ENCODE data around the gene ADD2.

Gene ADD2

DNA sequence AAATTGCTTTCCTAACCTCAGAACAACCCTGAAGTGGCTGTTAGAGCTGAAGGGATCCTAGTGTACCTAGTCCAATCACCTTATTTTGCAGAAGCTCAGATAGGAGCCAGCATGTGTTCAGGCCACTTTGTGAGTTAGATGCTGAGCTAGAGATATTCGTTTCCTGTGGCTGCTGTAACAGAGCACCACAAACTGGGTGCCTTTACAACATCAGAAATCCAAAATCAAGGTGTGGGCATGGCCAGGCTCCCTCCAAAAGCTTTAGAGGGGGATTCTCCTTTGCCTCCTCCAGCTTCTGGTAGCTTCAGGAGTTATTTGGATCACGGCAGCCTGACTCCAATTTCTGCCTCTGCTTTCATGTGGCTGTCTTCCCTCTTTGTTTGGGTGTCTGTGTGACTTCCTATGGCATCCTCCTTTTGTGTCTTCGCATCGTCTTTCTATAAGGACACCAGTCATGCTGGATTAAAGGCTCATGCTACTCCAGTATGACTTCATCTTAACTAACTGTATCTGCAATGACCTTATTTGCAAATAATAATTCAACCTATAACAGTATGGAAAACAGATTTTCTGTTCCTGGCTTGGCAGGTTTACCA, 128.1 kb downstream of the ADD2 start:
- no peak overlapping the region for H3K4me3 ChIP-seq (ENCODE audit: low read depth, low read length)
- TF ChIP-seq, protein P1, sequence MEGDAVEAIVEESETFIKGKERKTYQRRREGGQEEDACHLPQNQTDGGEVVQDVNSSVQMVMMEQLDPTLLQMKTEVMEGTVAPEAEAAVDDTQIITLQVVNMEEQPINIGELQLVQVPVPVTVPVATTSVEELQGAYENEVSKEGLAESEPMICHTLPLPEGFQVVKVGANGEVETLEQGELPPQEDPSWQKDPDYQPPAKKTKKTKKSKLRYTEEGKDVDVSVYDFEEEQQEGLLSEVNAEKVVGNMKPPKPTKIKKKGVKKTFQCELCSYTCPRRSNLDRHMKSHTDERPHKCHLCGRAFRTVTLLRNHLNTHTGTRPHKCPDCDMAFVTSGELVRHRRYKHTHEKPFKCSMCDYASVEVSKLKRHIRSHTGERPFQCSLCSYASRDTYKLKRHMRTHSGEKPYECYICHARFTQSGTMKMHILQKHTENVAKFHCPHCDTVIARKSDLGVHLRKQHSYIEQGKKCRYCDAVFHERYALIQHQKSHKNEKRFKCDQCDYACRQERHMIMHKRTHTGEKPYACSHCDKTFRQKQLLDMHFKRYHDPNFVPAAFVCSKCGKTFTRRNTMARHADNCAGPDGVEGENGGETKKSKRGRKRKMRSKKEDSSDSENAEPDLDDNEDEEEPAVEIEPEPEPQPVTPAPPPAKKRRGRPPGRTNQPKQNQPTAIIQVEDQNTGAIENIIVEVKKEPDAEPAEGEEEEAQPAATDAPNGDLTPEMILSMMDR (IDR thresholded peaks at IDR 0.05; ENCODE audit: borderline replicate concordance, insufficient read depth, low read depth, low read length) = no peak

DNA sequence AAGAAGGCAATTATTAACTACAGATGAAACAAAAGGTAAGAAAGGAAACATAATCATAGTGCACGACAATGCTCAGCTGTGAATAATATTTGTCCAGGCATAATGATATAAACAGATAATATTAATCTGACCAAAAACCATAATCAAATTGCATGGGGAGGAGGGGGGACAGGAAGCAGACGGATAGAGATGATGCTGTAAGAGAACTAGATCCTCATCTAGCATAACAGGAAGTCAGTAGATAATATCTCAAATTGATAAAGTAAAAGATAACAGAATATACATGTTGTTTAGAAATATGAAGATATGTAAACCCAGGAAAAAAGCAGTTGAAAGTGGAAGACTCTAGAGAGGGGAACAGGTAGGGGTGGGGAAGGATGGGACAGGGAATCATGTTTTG, 129.4 kb downstream of the ADD2 start:
- TF ChIP-seq, protein P1 (IDR thresholded peaks at IDR 0.05; ENCODE audit: borderline replicate concordance, insufficient read depth, low read depth, low read length) = no peak
- H3K4me3 ChIP-seq (ENCODE audit: low read depth, low read length) = no peak overlapping the region

DNA sequence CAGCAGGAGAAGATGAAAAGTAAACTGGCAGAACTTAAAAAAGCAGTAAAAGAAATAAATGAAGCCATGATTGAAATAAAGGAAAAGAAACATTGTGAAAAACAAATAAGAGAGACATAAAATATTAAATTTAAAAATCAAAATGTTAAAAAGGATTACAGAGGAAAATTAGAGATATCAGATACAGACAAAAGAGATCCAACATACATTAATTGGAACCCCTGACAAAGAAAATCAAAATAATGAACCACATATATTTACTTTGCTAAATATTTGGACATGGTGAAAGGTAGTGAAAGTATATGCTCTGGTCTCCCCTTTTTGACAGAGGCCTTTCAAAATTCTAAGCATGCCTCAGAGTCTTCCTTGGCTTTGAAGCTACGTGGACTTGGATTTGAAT, 134.5 kb downstream of the ADD2 start:
- TF ChIP-seq, protein P1 (IDR thresholded peaks at IDR 0.05; ENCODE audit: borderline replicate concordance, insufficient read depth, low read depth, low read length) = no peak
- H3K4me3 ChIP-seq (ENCODE audit: low read depth, low read length) = no peak overlapping the region

DNA sequence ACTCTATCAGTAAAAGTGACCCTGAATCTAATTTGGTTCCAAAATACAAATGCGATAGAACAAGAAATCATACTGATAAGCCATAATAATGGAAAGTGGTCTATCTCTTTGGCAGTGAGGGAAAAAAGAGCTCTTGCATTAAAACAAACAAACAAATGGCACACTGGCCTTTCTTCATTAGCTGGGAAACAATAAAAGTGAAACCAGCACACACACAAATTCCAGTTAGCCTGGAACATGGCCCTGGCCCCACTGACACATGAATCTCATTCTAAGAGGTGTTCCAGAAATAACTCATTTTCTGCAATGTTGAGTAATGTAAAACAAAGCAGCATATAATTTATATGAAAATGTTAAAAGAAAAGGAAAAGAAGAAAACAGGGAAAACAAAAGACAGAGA, 135.0 kb downstream of the ADD2 start:
- TF ChIP-seq, protein P1 (IDR thresholded peaks at IDR 0.05; ENCODE audit: borderline replicate concordance, insufficient read depth, low read depth, low read length) = no peak
- H3K4me3 ChIP-seq (ENCODE audit: low read depth, low read length) = no peak overlapping the region

DNA sequence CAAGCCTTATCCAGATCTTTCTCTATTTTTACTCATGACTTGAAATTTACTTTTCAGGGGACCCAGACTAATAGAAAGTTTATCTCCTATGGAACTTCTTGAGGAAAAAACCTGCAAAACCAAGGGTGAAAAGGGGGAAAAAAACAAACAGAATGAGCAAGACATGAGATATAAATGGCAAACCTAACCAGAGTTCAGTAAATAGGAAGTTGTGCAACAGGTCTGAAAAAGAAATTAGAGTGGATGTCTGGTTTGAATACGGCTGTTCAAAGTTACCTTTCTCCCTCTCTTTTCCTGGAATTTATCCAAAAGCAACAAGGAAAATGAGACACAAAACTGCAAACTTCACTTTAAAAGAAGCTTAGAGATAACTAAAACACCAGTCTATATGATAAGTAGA, 135.6 kb downstream of the ADD2 start:
- H3K4me3 ChIP-seq (ENCODE audit: low read depth, low read length) = no peak overlapping the region
- TF ChIP-seq, protein P1 (IDR thresholded peaks at IDR 0.05; ENCODE audit: borderline replicate concordance, insufficient read depth, low read depth, low read length) = no peak

DNA sequence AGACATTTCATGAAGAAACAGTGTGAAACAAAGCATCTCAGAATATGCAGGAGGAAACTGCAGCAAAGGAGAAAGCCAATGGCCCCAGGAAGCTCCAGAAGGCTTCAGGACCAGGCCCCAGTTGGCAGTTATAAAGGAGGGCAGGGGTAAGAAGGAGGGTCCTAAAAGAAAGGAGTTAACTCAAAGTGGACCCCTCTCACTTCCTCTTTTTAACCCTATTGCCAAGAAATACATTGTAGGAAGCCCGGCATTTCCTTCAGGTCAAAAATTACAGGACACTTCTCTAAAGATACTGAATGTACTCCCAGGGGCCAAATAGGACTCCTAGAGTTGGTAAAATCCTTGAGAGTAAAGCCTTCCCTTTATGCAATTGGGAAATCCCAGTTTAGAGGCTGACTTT, 137.2 kb downstream of the ADD2 start:
- TF ChIP-seq, protein P1 (IDR thresholded peaks at IDR 0.05; ENCODE audit: borderline replicate concordance, insufficient read depth, low read depth, low read length) = no peak
- H3K4me3 ChIP-seq (ENCODE audit: low read depth, low read length) = no peak overlapping the region

DNA sequence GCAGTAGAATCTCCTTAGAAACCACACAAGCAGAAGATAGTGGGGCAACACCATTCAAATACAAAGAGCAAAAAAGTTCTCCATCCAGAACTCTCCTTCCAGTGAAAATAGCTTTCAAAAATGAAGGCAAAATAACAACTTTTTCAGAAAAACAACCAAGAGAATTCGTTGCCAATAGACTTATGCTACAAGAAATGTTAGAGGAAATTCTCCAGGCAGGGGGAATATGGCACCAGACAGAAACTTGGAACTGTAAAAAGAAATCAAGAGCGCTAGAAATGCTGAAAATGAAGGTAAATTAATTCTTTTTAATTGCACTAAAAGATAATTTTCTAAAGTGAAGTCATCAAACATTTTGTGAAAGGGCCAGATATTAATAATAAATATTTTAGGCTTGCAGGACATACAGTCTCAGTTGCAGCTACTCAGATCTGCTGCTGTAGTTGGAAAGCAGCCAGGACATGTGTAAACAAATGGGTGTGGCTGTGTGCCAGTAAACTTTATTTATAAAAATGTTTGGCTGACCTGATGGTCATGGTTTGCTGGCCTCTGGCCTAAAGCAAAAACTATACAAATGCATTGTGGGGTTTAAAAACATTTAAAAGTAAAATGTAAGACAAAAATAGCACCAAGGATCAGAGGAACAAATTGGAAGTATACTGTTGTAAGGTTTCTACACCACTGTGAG, 140.6 kb downstream of the ADD2 start:
- H3K4me3 ChIP-seq (ENCODE audit: low read depth, low read length) = no peak overlapping the region
- TF ChIP-seq, protein P1 (IDR thresholded peaks at IDR 0.05; ENCODE audit: borderline replicate concordance, insufficient read depth, low read depth, low read length) = no peak
